Measurements from ENCODE around the gene TFCP2L1.

Gene TFCP2L1

GRCh38 chr2:121330921-121331320, 45.9 kb upstream of the TFCP2L1 start:
- Histone ChIP-seq H3K27me3 (ENCODE audit: insufficient read depth, poor library complexity, severe bottlenecking) (no peaks in the 10 kb centered on the region), H3K27ac (replicated peaks) (no peak overlapping the region), H3K4me3 (replicated peaks; ENCODE audit: insufficient read depth, low read length) (no peak overlapping the region)
- no peak for DNase-seq (ENCODE audit: low read depth in 1 of 2, low spot score in 1 of 2)
- TF ChIP-seq SPI1 (IDR thresholded peaks at IDR 0.05; ENCODE audit: borderline replicate concordance, low read depth) (no peak), POLR2AphosphoS5 (IDR thresholded peaks at IDR 0.05; ENCODE audit: low read depth) (no peak), GABPA (IDR thresholded peaks at IDR 0.05; ENCODE audit: low read depth) (no peak), CTCF (IDR thresholded peaks at IDR 0.05; ENCODE audit: insufficient read depth, low read length) (no peak)
- TF ChIP-seq, protein P1, sequence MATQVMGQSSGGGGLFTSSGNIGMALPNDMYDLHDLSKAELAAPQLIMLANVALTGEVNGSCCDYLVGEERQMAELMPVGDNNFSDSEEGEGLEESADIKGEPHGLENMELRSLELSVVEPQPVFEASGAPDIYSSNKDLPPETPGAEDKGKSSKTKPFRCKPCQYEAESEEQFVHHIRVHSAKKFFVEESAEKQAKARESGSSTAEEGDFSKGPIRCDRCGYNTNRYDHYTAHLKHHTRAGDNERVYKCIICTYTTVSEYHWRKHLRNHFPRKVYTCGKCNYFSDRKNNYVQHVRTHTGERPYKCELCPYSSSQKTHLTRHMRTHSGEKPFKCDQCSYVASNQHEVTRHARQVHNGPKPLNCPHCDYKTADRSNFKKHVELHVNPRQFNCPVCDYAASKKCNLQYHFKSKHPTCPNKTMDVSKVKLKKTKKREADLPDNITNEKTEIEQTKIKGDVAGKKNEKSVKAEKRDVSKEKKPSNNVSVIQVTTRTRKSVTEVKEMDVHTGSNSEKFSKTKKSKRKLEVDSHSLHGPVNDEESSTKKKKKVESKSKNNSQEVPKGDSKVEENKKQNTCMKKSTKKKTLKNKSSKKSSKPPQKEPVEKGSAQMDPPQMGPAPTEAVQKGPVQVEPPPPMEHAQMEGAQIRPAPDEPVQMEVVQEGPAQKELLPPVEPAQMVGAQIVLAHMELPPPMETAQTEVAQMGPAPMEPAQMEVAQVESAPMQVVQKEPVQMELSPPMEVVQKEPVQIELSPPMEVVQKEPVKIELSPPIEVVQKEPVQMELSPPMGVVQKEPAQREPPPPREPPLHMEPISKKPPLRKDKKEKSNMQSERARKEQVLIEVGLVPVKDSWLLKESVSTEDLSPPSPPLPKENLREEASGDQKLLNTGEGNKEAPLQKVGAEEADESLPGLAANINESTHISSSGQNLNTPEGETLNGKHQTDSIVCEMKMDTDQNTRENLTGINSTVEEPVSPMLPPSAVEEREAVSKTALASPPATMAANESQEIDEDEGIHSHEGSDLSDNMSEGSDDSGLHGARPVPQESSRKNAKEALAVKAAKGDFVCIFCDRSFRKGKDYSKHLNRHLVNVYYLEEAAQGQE (IDR thresholded peaks at IDR 0.05; ENCODE audit: insufficient replicate concordance, low read depth), result no peak

DNA sequence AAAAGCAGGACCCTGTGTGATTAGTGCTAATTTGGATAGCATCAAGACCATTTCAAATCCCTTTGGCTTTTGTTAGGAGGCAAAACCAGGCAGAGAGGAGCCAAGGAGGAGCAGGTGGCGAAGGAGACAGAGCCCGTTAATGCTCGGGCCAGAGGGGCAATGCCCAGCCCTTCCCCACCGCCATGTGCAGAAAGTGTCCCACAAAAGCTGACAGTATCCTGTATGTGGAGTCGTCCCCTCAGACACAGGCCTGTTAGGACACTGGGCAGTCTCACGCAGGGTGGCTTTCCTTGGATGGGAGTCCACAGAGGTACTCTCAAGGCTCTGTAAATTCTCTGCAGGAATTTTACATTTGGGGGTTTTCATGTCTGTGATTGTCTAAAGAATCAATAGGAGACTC, 44.8 kb upstream of the TFCP2L1 start:
- no peaks in the 10 kb centered on the region for H3K27me3 ChIP-seq (ENCODE audit: insufficient read depth, poor library complexity, severe bottlenecking)
- no peak for DNase-seq (ENCODE audit: low read depth in 1 of 2, low spot score in 1 of 2)
- H3K4me3 ChIP-seq (replicated peaks; ENCODE audit: insufficient read depth, low read length), result no peak overlapping the region
- TF ChIP-seq SPI1 (IDR thresholded peaks at IDR 0.05; ENCODE audit: borderline replicate concordance, low read depth) (no peak), CTCF (IDR thresholded peaks at IDR 0.05; ENCODE audit: insufficient read depth, low read length) (no peak), POLR2AphosphoS5 (IDR thresholded peaks at IDR 0.05; ENCODE audit: low read depth) (no peak), GABPA (IDR thresholded peaks at IDR 0.05; ENCODE audit: low read depth) (no peak)
- TF ChIP-seq, protein P1 (IDR thresholded peaks at IDR 0.05; ENCODE audit: insufficient replicate concordance, low read depth), result no peak
- H3K27ac ChIP-seq (replicated peaks), result no peak overlapping the region

DNA sequence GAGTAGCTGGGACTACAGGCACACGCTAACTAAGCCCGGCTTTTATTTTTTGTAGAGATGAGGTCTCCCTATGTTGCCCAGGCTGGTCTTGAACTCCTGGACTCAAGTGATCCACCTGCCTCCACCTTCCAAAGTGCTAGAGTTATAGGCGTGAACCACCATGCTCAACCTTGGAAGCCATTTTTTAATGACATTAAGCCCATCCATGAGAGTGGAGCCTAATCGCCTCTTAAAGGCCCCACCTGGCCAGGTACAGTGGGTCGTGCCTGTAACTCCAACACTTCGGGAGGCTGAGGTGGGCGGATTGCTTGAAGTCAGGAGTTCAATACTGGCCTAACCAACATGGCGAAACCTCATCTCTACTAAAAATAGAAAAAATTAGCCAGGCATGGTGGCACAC, 41.6 kb upstream of the TFCP2L1 start:
- H3K27ac ChIP-seq (replicated peaks), result no peak overlapping the region
- TF ChIP-seq GABPA (IDR thresholded peaks at IDR 0.05; ENCODE audit: low read depth), result no peak
- TF ChIP-seq CTCF (IDR thresholded peaks at IDR 0.05; ENCODE audit: insufficient read depth, low read length), result no peak
- TF ChIP-seq SPI1 (IDR thresholded peaks at IDR 0.05; ENCODE audit: borderline replicate concordance, low read depth), result no peak
- TF ChIP-seq POLR2AphosphoS5 (IDR thresholded peaks at IDR 0.05; ENCODE audit: low read depth), result no peak
- TF ChIP-seq, protein P1 (IDR thresholded peaks at IDR 0.05; ENCODE audit: insufficient replicate concordance, low read depth), result no peak
- H3K27me3 ChIP-seq (ENCODE audit: insufficient read depth, poor library complexity, severe bottlenecking), result no peaks in the 10 kb centered on the region
- no peak for DNase-seq (ENCODE audit: low read depth in 1 of 2, low spot score in 1 of 2)
- H3K4me3 ChIP-seq (replicated peaks; ENCODE audit: insufficient read depth, low read length), result no peak overlapping the region
